A549 (cell line): ENCODE data around the gene WDR70.

Source experiments
- EP300 ChIP-seq, 2 experiments: fragments of >200 bp; sonication (Bioruptor Twin); formaldehyde crosslinking; IDR thresholded peaks; 2 replicates in 1 of 2; 3 replicates in 1 of 2; pipeline ENCODE4 v1.6.1; 2016 to 2017
- TF ChIP-seq, protein P1 (sequence below): IDR thresholded peaks from 2 replicates; pipeline ENCODE4 v1.6.1; 2012
- TF ChIP-seq, protein P2 (sequence below): fragments of 200-600 bp; sonication (generic); IDR thresholded peaks from 2 replicates; pipeline ENCODE4 v1.6.1; 2016; ENCODE audit warnings: antibody characterized with exemption, mild to moderate bottlenecking, moderate library complexity
- TF ChIP-seq, protein P3 (sequence below): fragments of >200 bp; sonication (Bioruptor Twin); formaldehyde crosslinking; IDR thresholded peaks from 3 replicates; pipeline ENCODE4 v1.5.1; 2016

DNA sequence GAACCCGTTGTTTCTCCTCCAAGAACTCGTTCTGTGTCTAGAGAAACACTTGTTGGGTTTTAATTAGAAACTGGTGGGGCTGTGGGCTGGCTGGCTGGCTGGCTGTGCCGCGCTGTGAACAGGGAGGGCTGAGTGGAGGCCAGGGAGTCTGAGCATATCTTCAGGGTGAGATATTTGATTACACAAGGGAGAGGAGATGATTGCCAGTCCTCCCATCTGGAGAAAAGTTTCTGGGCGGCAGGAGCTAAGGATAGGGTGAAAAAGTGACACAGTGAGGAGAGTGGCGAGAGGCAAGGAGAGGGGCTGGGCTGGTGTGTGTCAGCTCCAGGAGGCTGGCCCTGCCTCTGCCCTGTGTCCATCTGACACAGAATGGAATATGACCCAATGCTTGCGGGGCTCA, 397.7 kb downstream of the WDR70 start:
- TF ChIP-seq, protein P1, sequence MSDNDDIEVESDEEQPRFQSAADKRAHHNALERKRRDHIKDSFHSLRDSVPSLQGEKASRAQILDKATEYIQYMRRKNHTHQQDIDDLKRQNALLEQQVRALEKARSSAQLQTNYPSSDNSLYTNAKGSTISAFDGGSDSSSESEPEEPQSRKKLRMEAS: no peak
- no peak for TF ChIP-seq EP300 (IDR thresholded peaks at IDR 0.05)
- TF ChIP-seq, protein P2, sequence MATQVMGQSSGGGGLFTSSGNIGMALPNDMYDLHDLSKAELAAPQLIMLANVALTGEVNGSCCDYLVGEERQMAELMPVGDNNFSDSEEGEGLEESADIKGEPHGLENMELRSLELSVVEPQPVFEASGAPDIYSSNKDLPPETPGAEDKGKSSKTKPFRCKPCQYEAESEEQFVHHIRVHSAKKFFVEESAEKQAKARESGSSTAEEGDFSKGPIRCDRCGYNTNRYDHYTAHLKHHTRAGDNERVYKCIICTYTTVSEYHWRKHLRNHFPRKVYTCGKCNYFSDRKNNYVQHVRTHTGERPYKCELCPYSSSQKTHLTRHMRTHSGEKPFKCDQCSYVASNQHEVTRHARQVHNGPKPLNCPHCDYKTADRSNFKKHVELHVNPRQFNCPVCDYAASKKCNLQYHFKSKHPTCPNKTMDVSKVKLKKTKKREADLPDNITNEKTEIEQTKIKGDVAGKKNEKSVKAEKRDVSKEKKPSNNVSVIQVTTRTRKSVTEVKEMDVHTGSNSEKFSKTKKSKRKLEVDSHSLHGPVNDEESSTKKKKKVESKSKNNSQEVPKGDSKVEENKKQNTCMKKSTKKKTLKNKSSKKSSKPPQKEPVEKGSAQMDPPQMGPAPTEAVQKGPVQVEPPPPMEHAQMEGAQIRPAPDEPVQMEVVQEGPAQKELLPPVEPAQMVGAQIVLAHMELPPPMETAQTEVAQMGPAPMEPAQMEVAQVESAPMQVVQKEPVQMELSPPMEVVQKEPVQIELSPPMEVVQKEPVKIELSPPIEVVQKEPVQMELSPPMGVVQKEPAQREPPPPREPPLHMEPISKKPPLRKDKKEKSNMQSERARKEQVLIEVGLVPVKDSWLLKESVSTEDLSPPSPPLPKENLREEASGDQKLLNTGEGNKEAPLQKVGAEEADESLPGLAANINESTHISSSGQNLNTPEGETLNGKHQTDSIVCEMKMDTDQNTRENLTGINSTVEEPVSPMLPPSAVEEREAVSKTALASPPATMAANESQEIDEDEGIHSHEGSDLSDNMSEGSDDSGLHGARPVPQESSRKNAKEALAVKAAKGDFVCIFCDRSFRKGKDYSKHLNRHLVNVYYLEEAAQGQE: no peak
- TF ChIP-seq, protein P3, sequence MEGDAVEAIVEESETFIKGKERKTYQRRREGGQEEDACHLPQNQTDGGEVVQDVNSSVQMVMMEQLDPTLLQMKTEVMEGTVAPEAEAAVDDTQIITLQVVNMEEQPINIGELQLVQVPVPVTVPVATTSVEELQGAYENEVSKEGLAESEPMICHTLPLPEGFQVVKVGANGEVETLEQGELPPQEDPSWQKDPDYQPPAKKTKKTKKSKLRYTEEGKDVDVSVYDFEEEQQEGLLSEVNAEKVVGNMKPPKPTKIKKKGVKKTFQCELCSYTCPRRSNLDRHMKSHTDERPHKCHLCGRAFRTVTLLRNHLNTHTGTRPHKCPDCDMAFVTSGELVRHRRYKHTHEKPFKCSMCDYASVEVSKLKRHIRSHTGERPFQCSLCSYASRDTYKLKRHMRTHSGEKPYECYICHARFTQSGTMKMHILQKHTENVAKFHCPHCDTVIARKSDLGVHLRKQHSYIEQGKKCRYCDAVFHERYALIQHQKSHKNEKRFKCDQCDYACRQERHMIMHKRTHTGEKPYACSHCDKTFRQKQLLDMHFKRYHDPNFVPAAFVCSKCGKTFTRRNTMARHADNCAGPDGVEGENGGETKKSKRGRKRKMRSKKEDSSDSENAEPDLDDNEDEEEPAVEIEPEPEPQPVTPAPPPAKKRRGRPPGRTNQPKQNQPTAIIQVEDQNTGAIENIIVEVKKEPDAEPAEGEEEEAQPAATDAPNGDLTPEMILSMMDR: no peak
